HEK293 (cell line): ENCODE data around the gene HIPK2.

Experiments
- CTCF ChIA-PET: fragments of 350-600 bp; formaldehyde crosslinking; extraction: SDS; loops from one replicate; lab custom pipeline; 2021; ENCODE audit warnings: antibody characterized with exemption; lab: Yijun Ruan, JAX
- POLR2A ChIA-PET: fragments of 300-600 bp; formaldehyde crosslinking; extraction: SDS; loops from one replicate; lab custom pipeline; 2020; ENCODE audit warnings: antibody characterized with exemption, inconsistent platforms; lab: Yijun Ruan, JAX
- H3K27ac ChIP-seq: fragments of 200-500 bp; sonication (Bioruptor generic); 2 replicates; pipeline ENCODE4 v1.5.1; 2014; ENCODE audit warnings: low read depth, low read length, control low read depth, inconsistent platforms; ENCODE audit errors: extremely low read depth
- H3K36me3 ChIP-seq, 2 experiments: fragments of 200-500 bp in 1 of 2; sonication (Bioruptor generic) in 1 of 2; 1 replicate in 1 of 2; 2 replicates in 1 of 2; pipeline ENCODE4 v1.5.1; 2014 to 2017; ENCODE audit warnings: inconsistent platforms in 2 of 2, low read length in 2 of 2; ENCODE audit not compliant: control insufficient read depth in 2 of 2, insufficient read depth in 1 of 2
- H3K4me1 ChIP-seq: fragments of 200-500 bp; sonication (Bioruptor generic); 2 replicates; pipeline ENCODE4 v1.5.1; 2014; ENCODE audit warnings: mild to moderate bottlenecking, low read length, inconsistent platforms; ENCODE audit not compliant: control insufficient read depth, insufficient read depth
- H3K4me3 ChIP-seq: 2 replicates; pipeline ENCODE4 v1.5.1; 2011; ENCODE audit warnings: low read depth, mild to moderate bottlenecking, control low read depth, low read length, moderate library complexity
- H3K9me3 ChIP-seq: fragments of 200-500 bp; sonication (Bioruptor generic); 2 replicates; pipeline ENCODE4 v1.5.1; 2014; ENCODE audit warnings: low read depth, low read length, inconsistent platforms; ENCODE audit not compliant: control insufficient read depth, insufficient read depth
- OSR2 ChIP-seq: fragments of 450-650 bp; formaldehyde crosslinking; IDR thresholded peaks from 2 replicates; pipeline ENCODE4 v1.5.1; 2016; ENCODE audit warnings: missing biosample characterization, missing genetic modification characterization
- ZBTB44 ChIP-seq: fragments of 450-650 bp; IDR thresholded peaks from 2 replicates; pipeline ENCODE4 v1.5.1; 2018; ENCODE audit warnings: missing biosample characterization, mild to moderate bottlenecking, missing genetic modification characterization
- ZFP37 ChIP-seq: fragments of 450-650 bp; formaldehyde crosslinking; IDR thresholded peaks from 2 replicates; pipeline ENCODE4 v1.5.1; 2016; ENCODE audit warnings: missing biosample characterization, missing genetic modification characterization
- ZFP41 ChIP-seq: fragments of 450-650 bp; formaldehyde crosslinking; IDR thresholded peaks from 2 replicates; pipeline ENCODE4 v1.5.1; 2016; ENCODE audit warnings: missing biosample characterization, missing genetic modification characterization, borderline replicate concordance
- ZNF24 ChIP-seq: fragments of 450-650 bp; formaldehyde crosslinking; IDR thresholded peaks from 2 replicates; pipeline ENCODE4 v1.5.1; 2016; ENCODE audit warnings: missing biosample characterization, missing genetic modification characterization
- ZNF529 ChIP-seq: fragments of 450-650 bp; formaldehyde crosslinking; IDR thresholded peaks from 2 replicates; pipeline ENCODE4 v1.5.1; 2017; ENCODE audit warnings: missing genetic modification characterization, missing biosample characterization; ENCODE audit not compliant: insufficient replicate concordance
- ZNF560 ChIP-seq: fragments of 450-650 bp; formaldehyde crosslinking; IDR thresholded peaks from 2 replicates; pipeline ENCODE4 v1.5.1; 2017; ENCODE audit warnings: missing biosample characterization, missing genetic modification characterization, borderline replicate concordance
- ZNF626 ChIP-seq: fragments of 450-650 bp; sonication (Bioruptor Pico); formaldehyde crosslinking; IDR thresholded peaks from 2 replicates; pipeline ENCODE4 v1.5.1; 2018; ENCODE audit warnings: missing biosample characterization, missing genetic modification characterization, inconsistent platforms
- ZNF658 ChIP-seq: fragments of 450-650 bp; formaldehyde crosslinking; IDR thresholded peaks from 2 replicates; pipeline ENCODE4; 2016; ENCODE audit warnings: missing biosample characterization, missing genetic modification characterization
- ZNF785 ChIP-seq: fragments of 450-650 bp; formaldehyde crosslinking; IDR thresholded peaks from 2 replicates; pipeline ENCODE4 v1.5.1; 2016; ENCODE audit warnings: missing biosample characterization, missing genetic modification characterization
- TF ChIP-seq, protein P1 (sequence below): fragments of 450-650 bp; formaldehyde crosslinking; IDR thresholded peaks from 2 replicates; pipeline ENCODE4 v1.5.1; 2017; ENCODE audit warnings: missing biosample characterization, mild to moderate bottlenecking, missing genetic modification characterization, moderate library complexity
- TF ChIP-seq, protein P2 (sequence below): fragments of 450-650 bp; formaldehyde crosslinking; IDR thresholded peaks from 2 replicates; pipeline ENCODE4 v1.5.1; 2016; ENCODE audit warnings: missing biosample characterization, missing genetic modification characterization
- TF ChIP-seq, protein P3 (sequence below): fragments of 450-650 bp; formaldehyde crosslinking; IDR thresholded peaks from 2 replicates; pipeline ENCODE4 v1.5.1; 2016; ENCODE audit warnings: missing biosample characterization, missing genetic modification characterization, borderline replicate concordance
- TF ChIP-seq, protein P4 (sequence below): sonication (generic); formaldehyde crosslinking; IDR thresholded peaks from 2 replicates; pipeline ENCODE4 v1.8.1; 2022; ENCODE audit warnings: mild to moderate bottlenecking, moderate library complexity, missing genetic modification reagents

Gene HIPK2

DNA sequence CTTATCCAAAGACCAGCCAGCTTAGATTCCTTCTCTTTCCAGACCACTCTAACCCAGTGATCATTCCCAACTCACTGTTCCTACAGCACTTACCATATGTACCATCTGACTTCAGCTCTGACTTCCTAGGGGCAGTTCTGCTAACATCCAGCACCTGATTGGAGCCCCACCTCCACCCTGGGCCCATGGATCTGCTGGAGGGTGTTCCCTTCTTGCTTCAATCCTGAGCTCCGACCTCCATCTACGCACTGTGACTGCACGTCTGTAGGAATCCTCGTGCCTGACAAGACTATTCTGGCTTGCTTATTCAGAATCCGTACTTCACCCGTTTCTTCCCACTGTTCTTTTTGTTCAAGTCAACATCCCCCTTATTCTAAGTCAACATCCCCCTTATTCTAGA, 57.6 kb downstream of the HIPK2 start:
- no peak overlapping the region for H3K4me3 ChIP-seq
- no peaks in the 10 kb centered on the region for H3K9me3 ChIP-seq
- H3K4me1 ChIP-seq, result peaks cover 10% of the 10 kb centered on the region
- H3K36me3 ChIP-seq, result peaks cover 0 to 17% of the 10 kb centered on the region in 2 experiments; a peak in 1 of 3 replicates
- ChIA-PET CTCF (interaction anchor here (0.6 kb wide), 1 partner anchor 142 kb away, joined by 3 read pairs; no protein-coding TSS in a partner anchor), POLR2A (no interaction called here)
- TF ChIP-seq ZNF560, result no peak
- TF ChIP-seq, protein P1, sequence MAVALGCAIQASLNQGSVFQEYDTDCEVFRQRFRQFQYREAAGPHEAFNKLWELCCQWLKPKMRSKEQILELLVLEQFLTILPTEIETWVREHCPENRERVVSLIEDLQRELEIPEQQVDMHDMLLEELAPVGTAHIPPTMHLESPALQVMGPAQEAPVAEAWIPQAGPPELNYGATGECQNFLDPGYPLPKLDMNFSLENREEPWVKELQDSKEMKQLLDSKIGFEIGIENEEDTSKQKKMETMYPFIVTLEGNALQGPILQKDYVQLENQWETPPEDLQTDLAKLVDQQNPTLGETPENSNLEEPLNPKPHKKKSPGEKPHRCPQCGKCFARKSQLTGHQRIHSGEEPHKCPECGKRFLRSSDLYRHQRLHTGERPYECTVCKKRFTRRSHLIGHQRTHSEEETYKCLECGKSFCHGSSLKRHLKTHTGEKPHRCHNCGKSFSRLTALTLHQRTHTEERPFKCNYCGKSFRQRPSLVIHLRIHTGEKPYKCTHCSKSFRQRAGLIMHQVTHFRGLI, result no peak
- no peak for TF ChIP-seq OSR2
- TF ChIP-seq, protein P2, sequence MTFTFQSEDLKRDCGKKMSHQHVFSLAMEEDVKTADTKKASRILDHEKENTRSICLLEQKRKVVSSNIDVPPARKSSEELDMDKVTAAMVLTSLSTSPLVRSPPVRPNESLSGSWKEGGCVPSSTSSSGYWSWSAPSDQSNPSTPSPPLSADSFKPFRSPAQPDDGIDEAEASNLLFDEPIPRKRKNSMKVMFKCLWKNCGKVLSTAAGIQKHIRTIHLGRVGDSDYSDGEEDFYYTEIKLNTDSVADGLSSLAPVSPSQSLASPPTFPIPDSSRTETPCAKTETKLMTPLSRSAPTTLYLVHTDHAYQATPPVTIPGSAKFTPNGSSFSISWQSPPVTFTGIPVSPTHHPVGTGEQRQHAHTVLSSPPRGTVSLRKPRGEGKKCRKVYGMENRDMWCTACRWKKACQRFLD (tag by site-specific recombination), result no peak
- TF ChIP-seq, protein P3, sequence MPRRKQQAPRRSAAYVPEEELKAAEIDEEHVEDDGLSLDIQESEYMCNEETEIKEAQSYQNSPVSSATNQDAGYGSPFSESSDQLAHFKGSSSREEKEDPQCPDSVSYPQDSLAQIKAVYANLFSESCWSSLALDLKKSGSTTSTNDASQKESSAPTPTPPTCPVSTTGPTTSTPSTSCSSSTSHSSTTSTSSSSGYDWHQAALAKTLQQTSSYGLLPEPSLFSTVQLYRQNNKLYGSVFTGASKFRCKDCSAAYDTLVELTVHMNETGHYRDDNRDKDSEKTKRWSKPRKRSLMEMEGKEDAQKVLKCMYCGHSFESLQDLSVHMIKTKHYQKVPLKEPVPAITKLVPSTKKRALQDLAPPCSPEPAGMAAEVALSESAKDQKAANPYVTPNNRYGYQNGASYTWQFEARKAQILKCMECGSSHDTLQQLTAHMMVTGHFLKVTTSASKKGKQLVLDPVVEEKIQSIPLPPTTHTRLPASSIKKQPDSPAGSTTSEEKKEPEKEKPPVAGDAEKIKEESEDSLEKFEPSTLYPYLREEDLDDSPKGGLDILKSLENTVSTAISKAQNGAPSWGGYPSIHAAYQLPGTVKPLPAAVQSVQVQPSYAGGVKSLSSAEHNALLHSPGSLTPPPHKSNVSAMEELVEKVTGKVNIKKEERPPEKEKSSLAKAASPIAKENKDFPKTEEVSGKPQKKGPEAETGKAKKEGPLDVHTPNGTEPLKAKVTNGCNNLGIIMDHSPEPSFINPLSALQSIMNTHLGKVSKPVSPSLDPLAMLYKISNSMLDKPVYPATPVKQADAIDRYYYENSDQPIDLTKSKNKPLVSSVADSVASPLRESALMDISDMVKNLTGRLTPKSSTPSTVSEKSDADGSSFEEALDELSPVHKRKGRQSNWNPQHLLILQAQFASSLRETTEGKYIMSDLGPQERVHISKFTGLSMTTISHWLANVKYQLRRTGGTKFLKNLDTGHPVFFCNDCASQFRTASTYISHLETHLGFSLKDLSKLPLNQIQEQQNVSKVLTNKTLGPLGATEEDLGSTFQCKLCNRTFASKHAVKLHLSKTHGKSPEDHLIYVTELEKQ (tag by site-specific recombination), result no peak
- TF ChIP-seq ZNF626 (tag by site-specific recombination), result no peak
- TF ChIP-seq ZNF24, result no peak
- TF ChIP-seq ZNF658 (tag by site-specific recombination), result no peak
- no peak for TF ChIP-seq ZNF529 (tag by site-specific recombination)
- TF ChIP-seq ZFP37 (tag by site-specific recombination), result no peak
- no peak for TF ChIP-seq ZFP41 (tag by site-specific recombination)
- no peak for TF ChIP-seq ZNF785 (tag by site-specific recombination)
- H3K27ac ChIP-seq, result no peak overlapping the region

DNA sequence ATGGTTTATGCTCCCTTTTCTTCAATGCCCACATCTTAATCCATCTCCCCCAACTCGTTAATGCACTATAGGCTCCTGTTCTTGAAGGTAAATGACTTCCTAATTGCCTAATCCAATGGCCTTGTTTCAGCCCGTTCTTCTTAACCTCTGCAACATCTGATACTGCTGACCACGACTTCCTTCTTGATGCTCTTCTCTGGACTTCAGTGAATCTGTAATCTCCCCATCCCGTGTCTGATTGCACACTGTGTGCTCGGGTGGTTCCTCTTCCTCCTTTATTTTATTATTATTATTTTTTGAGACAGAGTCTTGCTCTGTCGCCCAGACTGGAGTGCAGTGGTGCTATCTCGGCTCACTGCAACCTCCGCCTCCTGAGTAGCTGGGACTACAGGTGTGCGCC, 58.9 kb downstream of the HIPK2 start:
- H3K4me1 ChIP-seq, result peaks cover 8% of the 10 kb centered on the region
- POLR2A ChIA-PET, result no interaction called here
- H3K4me3 ChIP-seq, result no peak overlapping the region
- no peak overlapping the region for H3K27ac ChIP-seq
- H3K36me3 ChIP-seq, result peaks cover 0 to 30% of the 10 kb centered on the region in 2 experiments; a peak in 1 of 3 replicates
- TF ChIP-seq ZBTB44, result no peak
- TF ChIP-seq, protein P4, sequence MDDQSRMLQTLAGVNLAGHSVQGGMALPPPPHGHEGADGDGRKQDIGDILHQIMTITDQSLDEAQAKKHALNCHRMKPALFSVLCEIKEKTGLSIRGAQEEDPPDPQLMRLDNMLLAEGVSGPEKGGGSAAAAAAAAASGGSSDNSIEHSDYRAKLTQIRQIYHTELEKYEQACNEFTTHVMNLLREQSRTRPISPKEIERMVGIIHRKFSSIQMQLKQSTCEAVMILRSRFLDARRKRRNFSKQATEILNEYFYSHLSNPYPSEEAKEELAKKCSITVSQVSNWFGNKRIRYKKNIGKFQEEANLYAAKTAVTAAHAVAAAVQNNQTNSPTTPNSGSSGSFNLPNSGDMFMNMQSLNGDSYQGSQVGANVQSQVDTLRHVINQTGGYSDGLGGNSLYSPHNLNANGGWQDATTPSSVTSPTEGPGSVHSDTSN, result no peak
- TF ChIP-seq, all 188 proteins: peak for 0
- CTCF ChIA-PET, result no interaction called here
- no peaks in the 10 kb centered on the region for H3K9me3 ChIP-seq
